ENCODE measurements around the gene ZRANB3.

GRCh38 chr2:135337071-135337470 is 193.9 kb downstream of the ZRANB3 start:
- TF ChIP-seq, protein P1, sequence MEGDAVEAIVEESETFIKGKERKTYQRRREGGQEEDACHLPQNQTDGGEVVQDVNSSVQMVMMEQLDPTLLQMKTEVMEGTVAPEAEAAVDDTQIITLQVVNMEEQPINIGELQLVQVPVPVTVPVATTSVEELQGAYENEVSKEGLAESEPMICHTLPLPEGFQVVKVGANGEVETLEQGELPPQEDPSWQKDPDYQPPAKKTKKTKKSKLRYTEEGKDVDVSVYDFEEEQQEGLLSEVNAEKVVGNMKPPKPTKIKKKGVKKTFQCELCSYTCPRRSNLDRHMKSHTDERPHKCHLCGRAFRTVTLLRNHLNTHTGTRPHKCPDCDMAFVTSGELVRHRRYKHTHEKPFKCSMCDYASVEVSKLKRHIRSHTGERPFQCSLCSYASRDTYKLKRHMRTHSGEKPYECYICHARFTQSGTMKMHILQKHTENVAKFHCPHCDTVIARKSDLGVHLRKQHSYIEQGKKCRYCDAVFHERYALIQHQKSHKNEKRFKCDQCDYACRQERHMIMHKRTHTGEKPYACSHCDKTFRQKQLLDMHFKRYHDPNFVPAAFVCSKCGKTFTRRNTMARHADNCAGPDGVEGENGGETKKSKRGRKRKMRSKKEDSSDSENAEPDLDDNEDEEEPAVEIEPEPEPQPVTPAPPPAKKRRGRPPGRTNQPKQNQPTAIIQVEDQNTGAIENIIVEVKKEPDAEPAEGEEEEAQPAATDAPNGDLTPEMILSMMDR (conservative IDR thresholded peaks at IDR 0.05): no peak
- TF ChIP-seq ZFX (IDR thresholded peaks at IDR 0.05): no peak
